Activated CD8-positive, alpha-beta memory T cell treated with anti-CD3 and anti-CD28 coated beads, Interleukin-2, amount 50 U/mL, for 1 hour (primary cell): ENCODE results near the gene MED13L.
"Not testable (repeated sequence)": the region's sequence is repeated elsewhere in the genome, so short reads cannot be mapped to it uniquely, and the experiment has no call there.

Experiments
- DNase-seq: peaks from one replicate; pipeline ENCODE4 v3.0.0-alpha.2; 2020; ENCODE audit errors: extremely low read depth

Gene MED13L

DNA sequence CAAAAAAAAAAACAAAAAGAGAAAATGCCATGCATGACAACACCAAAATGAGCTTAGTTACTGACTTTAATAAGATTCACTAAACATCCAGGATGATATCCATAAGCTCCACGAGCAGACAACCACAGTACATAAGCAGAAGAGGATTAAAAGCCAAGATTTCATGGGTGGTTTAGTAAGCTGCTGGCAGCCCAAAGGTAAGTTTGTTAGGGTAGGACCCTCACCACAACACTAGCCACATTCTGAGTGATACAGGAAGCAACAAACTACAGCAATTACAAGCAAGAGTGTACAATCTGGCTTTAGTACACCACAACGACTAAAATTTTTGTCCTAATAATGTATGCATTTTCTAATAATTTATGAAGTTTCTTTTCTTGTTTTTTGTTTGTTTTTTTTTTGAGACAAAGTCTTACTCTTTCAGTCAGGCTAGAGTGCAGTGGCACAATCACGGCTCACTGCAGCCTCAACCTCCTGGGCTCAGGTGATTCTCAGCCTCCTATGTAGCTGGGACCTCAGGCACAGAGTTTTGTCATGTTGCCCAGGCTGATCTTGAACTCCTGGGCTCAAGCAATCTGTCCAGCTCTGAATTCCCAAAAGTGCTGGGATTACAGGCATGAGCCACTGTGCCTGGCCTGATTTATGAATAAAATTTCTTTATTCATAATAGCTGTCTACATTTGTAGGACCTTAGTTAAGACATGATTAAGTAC, 221.4 kb downstream of the MED13L start:
- no peak for DNase-seq

DNA sequence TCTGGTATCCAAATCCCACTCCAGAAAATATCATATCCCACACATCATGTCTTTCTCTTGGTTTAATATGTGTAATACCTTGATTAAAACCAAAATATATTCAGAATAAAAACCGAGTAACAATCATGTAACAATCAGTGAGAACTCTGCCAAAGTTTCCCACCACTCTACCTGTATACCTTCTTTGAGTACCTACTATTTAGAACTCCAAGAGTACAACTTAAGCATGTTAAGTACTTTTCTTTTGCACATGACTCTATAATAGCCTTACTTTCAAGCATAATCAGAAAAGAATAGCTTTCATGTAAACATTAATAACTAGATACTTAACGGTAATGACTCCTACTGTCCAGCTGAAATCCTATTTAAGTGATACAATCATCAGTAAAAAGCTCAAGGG, 223.2 kb downstream of the MED13L start:
- DNase-seq = no peak

DNA sequence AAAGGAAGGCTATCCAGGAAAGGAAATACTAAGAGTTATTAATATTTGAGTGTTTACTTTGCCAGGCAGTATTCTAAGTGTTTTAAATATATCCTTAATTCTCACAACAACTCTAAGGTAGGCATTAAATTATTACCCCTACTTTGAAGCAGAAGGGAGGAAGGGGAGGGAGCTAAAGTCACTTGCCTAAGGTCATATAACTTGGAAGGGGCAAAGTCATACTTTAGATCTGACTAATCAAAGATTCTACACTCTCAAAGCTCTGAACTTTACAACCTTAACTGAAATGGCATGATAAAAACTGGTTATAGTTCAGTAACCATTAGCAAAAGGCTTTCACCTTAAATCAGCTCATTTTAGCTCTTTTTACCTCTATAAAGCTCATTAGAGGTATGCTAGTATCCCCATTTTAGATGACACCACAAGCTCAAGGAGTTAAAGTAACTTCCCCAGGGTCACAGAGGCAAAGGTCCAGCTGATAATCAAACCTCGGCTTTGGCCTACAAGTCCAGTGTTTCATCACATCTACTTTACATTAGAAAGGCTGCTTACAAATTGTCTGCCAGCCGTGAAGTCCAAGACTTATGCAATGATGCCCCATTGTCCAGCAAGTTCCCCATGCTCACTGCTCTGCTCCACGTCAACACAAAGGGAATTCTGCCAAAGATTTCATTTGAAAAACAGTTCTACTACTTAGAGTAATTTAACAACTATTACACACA, 223.9 kb downstream of the MED13L start:
- DNase-seq = no peak

DNA sequence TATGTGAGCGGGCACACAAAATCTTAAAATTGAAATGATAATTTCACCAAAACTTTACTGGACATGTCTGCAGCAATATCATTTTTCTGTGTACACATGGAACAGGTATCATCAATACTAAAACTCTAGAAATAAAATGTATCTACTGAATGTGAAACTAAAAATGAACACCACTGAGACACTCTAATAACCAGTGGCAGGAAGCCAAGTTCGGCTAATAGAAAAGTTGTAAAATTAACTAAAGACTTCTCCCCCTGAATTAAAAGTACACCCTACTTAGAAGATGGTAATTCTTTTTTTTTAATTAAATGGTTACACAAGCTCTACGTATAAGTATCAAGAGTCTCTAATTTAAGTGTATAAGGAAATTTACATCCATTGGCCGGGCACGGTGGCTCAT, 227.2 kb downstream of the MED13L start:
- DNase-seq = no peak

DNA sequence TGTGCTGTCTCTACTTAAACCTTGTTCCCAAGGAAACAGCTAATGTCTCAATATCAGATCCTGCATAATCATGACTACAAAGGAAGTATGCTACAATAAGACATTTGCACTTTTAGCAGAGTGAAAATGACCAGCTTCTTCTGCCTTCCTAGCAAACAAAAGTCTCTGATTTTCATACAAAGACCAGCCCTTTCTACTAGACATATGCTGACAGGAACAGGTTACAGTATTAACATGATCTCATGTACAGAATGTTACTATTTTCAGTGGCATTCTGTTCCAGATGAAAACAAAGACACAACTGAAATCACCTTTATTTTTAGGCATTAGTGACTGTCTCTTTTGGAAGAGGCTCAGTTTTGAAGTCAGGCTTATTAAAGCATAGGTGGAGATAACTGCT, 228.6 kb downstream of the MED13L start:
- no peak for DNase-seq

DNA sequence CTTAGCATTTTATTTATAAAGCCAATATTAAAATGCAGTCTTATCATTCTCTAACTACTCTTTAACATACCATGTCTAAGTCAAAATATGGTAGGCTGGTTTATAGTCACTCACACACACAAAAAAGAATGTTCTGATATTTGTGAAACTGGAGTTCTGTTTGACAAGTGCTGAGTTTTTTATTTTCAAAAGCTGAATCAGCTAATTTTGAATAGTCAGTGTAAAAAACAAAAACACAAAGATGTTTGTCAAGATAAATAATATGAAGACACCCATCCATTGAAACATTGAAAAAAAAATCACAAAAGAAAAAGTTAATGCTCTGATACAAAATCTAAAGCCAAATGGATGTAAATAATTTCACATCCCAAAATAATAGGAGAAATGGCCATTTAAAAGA, 231.5 kb downstream of the MED13L start:
- DNase-seq = no peak

DNA sequence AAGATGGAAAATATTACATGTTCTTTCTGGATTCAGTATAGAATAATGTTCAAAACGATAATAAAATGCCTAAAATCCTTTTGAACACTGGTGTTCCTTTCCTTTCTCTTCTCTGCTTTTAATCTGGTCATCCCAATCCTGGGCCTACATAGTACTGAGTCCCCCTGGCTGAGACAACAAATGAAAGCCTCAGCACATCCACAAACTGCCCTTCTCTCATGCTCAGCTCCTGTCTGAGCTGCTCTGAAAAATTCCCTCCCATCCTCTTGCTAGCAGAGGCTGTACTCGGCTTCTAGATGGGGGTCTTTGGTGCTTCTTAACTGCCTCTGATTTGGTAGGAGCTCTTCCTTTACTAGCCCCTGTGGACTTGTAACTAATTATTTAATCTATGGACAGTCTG, 232.3 kb downstream of the MED13L start:
- DNase-seq = no peak

DNA sequence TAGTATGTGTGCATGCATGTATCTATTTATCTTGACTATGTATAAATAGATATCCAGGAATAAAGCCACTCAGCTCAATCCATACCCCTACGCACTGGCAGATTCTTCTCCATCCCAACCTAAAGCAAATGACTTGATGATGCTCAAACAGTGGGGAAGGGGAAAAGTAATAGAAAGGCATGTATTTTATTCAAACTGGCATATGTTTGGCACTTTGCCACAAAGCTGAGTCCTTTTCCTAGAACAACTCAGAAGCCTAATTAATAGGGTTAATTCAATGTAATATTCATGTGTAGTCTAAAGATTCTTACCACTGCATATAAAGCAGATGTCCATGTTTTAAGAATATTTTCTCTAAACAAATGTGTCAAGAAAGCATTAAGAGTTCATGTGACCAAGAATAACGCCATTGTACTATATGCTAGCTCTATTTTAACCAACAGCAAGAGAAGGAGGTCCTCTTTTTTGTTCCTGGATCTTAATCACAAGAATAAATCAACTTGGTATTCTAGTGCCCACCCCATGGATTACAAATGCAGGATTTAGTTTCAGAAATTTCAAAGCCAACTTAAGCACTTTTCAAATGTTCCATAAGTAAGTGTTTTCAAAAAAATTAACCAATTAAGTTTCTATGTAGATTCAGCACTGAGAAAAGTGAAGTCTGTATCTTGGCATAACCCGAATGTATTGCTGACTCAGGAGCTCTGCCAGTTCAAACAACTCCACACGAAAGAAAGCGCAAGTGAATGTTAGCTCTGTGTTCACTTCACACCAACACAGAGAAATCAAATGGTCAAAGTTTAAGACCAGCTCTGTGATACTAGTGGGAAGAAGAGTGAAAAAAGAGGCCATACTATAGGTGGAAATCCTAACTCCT, 233.6 kb downstream of the MED13L start:
- no peak for DNase-seq

DNA sequence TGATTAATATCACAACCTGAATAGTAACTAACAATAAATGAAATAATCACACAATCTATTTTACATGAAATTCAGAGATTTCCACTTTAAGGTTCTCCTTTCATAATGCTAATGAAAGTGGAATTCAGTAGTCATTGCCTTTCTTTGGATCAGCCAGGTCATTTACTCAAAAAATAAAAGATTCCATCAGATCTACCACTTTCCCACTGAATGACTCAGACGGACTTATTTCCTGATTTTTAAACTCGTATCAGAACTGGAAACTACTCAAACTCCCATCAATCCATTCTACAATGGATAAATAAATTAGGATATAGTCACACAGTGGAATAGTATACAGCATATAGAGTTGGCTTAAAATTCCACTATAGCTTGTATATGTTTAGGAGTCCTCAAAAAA, 237.1 kb downstream of the MED13L start:
- DNase-seq = no peak

DNA sequence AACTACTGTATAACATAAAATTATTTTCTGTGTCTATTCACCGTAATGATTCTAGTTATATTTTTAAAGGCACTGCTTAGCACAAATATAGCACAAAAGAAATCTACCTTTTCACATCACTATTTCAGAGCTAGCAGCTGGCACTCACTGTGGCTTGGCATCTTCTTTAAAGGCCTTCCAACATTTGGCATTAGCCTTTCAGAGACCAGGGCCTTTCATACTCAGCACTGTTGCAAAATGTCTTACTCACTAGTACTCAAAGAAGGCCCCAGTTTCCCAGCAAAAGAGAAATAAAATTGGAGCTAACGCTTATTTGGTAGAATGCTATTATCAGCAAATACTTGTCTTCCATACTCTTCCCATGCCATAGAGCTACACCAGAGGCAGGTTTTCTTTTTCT, 238.4 kb downstream of the MED13L start:
- DNase-seq = no peak

DNA sequence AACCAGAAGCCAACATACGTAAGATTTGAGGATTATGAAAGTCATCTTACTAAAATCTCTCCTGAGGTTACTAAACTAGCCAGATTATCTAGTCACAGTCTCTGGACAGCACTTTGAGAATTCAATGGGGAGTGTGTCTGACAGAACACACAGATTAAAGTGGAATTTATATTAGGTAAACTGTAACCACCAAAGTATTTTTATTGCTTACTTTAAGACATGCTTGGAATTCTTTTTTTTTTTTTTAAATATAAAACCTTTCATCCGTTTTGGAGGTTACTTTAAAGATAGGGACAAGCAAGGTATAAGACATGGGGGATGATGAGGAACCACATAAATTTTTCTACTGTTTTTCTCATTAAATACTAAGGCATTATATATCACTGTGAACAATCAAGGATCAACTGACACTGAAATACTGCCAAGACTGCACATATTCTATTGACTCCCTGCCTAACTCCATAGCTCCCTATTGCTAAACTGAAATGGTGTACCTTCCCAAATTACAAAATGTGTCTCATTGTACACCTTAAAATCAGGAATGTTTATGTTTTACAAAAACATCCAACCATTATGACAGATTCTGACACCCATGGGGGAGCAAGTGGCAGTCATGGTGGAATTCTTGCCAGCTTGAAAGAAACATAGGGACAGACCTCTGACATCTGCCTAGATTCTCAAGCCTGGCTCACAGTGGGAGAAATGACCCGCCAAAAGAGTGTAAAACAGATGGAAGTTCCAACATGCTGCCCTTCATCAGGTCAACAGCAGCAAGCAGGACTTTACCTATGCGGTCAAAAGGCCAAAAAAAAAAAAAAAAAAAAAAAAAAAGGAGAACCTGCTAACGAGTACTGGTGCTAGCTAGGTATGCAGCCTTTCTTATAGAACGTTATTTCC, 239.3 kb downstream of the MED13L start:
- no peak for DNase-seq

DNA sequence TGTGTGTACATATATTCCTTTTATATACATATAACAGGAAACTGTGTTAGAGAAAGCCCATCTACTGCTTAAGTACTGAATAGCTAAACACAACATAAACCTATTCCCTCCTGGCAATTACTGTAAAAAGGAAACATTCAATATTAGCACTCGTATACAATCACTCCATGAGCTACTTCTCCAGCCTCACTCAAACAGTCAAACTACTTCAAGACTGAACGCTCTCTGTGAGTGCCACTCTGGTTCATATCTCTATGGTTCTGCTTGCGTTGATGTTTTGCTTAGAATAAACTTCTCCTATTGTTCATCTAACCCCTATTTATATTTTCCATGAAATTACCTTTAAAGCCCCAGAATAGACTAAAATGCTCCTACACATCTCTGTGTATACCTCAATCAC, 243.7 kb downstream of the MED13L start:
- DNase-seq = no peak

DNA sequence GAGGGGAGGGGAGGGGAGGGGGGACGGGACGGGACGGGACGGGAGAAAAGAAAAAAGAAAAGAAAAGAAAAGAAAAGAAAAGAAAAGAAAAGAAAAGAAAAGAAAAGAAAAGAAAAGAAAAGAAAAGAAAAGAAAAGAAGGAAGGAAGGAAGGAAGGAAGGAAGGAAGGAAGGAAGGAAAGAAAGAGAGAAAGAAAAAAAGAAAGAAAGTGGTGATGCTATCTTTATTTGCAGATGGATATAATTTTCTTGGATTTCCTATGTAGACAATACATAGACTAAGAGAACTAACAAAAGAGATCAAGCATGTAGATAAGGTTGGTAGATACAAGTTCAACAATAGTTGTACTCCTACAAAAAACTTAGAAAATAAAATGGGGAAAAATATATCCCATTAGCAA, 245.9 kb downstream of the MED13L start:
- not testable (repeated sequence) for DNase-seq

DNA sequence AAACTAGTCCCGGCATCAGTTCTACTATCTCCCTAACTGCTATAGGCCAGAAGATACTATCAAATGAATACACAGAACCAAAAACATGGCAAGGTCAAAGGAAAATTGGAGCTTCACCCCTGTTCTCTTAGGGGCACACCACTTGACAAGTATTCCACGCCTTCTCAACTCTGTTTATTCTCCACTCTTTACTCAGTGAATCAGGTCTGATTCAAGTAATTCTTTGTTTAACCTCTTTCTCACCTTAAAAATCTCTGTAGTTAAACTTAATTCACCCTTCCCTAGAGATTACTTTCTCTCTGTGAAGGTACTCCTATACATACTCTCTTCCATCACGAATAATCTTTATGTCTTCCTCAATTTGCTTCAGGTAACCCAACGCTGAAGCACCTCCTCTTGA, 248.9 kb downstream of the MED13L start:
- DNase-seq = no peak

DNA sequence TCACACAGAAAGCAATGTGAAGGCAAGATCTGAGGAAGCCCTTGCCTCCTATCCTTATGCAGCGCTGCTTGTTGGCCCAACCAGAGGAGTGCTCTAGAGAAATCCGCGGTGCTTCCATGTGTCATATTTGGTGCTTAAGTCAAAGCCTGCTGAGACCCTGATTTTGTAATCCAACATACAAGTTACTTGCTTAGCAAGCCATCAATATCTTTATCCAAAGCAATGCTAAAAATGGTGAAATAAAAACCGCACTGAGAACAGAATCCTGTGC, 250.0 kb downstream of the MED13L start:
- no peak for DNase-seq

DNA sequence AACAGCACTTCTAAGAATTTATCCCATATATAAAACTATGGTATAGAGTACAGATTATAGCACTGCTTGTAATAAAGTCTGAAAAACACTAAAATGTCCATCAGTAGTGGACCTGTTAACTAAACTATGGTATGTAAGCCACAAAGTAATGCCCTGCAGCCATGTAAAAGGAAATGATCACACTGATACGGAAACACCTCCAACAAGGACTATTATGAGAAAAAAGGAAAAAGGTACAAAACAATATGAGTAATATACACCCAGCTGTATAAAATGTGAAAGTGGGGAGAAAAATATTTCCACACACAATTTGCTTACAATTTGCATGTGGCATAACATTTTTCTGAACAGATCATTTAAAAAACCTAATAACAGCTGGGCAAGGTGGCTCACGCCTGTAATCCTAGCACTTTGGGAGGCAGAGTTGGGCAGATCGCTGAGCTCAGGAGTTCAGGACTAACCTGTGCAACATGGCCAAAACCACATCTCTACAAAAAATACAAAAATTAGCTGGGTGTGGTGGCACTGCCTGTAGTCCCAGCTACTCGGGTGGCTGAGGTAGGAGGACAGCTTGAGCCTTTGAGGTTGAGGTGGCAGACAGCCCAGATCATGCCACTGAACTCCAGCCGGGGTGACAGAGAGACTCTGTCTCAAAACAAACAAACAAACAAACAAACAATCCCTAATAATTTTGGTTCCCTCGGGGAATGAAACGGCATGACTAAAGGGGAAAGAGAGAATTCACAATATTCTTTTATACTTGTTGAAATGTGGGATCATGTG, 250.5 kb downstream of the MED13L start:
- DNase-seq = no peak

DNA sequence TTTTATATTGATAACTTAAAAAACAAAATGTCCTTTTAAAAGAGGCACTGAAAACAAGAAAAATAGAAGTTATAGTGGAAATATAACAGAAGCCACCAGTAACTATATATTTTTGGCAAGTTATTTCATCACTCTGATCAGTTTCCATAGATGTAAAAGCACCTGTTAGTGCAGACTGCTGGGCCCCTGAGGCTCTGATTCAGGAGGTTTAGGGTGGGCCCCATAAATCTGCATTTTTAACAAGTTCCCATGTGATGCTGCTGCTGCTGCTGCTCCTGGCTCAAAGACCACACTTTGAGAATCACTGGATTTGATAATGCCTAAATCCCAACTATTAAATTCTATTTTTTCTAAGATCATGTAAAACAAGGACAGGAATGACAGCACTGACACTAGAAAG, 251.1 kb downstream of the MED13L start:
- DNase-seq = no peak

DNA sequence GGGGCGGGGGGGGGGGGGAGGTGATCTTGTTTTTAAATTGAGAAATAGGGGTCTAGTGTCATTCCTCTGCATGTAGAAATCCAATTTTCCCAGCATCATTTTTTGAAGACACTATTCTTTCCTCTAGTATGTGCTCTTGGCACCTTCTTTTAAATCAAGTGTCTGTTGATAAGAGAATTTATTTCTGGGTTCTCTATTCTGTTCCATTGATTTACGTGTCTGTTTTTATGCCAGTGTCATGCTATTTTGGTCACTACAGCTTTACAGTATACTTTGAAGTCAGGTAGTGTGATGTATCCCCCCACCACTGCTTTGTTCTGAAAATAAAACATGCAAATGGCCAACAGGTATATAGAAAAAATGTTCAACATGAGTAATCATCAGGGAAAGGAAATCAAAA, 252.7 kb downstream of the MED13L start:
- DNase-seq = no peak

DNA sequence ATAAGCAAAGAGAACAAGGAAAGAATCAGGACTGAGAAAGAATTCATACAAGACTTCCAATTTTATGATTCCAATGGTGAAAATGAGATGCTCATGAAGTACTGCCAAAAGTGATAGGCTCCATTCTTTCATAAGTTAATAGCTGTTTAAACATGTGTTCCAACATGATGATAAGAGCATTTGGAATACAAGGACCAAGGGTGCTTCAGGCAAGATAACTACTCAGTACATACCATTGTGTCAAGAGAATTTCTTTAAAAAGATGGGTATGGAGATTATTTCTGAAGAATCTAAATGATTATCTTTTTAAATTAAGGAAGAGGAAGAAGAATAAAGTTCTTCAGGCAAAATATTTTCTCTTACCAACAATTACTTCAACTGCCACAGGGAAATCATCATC, 258.1 kb downstream of the MED13L start:
- DNase-seq = no peak

DNA sequence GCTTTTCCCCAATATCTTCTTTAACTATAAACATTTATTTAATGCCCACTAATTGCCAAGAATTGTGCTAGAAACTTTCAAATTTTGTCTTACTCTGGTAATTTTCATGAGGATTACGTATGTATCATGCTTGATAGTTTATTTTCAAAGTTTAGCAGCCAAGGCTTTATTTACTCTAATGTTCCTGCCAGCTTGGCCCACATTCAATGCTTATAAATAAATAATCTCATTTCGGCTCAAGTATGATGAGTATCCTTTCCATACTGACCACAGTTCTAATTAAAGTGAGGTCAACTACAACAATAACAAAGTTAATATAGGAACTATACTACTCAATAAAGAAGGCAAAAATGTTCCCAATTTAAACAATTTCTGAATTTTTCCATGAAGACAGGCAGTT, 259.2 kb downstream of the MED13L start:
- no peak for DNase-seq

DNA sequence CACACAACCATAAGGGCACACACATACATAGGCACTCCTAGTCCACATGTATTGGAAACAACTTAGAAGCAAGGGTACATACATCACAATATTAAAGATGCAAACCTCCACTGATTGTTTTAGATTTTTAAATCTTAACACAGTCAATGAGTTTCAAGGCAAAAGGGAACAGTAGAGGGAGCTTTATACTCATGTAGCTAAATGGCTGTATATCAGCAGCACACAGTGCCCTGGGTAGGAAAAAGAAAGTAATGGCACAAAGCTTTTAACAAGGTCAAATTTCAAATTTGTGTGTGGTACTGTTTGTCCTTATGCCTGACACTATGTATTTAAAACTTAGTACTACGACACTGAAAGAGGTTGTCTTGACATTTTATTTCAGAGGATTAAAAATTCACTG, 262.0 kb downstream of the MED13L start:
- no peak for DNase-seq
